Measurements from ENCODE around the gene ZNF573. TPM values are rescaled to one million over a fixed set of nuclear protein-coding genes. Genes with fewer than 3 reads are reported as not detected.

Gene ZNF573
- total RNA-seq, 1 experiment from 2014 or later, result 12.4 TPM

- peaks cover 53% of the 10 kb centered on the region for H3K36me3 Mint-ChIP-seq
- ATAC-seq, result peak; percentile 94
- POLR2A ChIA-PET, result no interaction called here
- peak; percentile 85 for TF ChIP-seq JUN (CRISPR knock-in tag; IDR thresholded peaks at IDR 0.05)
- TF ChIP-seq MAX (CRISPR knock-in tag; IDR thresholded peaks at IDR 0.05), result peak; percentile 94
- TF ChIP-seq ZNF317 (CRISPR knock-in tag; IDR thresholded peaks at IDR 0.05; ENCODE audit: borderline replicate concordance, low read depth), result no peak; the same call in 1 of the 2 replicates
- peak; percentile 82 for TF ChIP-seq USF2 (CRISPR knock-in tag; IDR thresholded peaks at IDR 0.05)
- no peak for TF ChIP-seq SOX15 (CRISPR knock-in tag; IDR thresholded peaks at IDR 0.05)
- TF ChIP-seq, protein P1, sequence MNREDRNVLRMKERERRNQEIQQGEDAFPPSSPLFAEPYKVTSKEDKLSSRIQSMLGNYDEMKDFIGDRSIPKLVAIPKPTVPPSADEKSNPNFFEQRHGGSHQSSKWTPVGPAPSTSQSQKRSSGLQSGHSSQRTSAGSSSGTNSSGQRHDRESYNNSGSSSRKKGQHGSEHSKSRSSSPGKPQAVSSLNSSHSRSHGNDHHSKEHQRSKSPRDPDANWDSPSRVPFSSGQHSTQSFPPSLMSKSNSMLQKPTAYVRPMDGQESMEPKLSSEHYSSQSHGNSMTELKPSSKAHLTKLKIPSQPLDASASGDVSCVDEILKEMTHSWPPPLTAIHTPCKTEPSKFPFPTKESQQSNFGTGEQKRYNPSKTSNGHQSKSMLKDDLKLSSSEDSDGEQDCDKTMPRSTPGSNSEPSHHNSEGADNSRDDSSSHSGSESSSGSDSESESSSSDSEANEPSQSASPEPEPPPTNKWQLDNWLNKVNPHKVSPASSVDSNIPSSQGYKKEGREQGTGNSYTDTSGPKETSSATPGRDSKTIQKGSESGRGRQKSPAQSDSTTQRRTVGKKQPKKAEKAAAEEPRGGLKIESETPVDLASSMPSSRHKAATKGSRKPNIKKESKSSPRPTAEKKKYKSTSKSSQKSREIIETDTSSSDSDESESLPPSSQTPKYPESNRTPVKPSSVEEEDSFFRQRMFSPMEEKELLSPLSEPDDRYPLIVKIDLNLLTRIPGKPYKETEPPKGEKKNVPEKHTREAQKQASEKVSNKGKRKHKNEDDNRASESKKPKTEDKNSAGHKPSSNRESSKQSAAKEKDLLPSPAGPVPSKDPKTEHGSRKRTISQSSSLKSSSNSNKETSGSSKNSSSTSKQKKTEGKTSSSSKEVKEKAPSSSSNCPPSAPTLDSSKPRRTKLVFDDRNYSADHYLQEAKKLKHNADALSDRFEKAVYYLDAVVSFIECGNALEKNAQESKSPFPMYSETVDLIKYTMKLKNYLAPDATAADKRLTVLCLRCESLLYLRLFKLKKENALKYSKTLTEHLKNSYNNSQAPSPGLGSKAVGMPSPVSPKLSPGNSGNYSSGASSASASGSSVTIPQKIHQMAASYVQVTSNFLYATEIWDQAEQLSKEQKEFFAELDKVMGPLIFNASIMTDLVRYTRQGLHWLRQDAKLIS (CRISPR knock-in tag; IDR thresholded peaks at IDR 0.05; ENCODE audit: borderline replicate concordance), result peak; percentile 68; the same call in 1 of the 2 replicates
- 0 out of 2 replicates have a peak, but pooled peaks have one; percentile 55 for TF ChIP-seq CREM (CRISPR knock-in tag; IDR thresholded peaks at IDR 0.05)
- TF ChIP-seq IRF1 (CRISPR knock-in tag; IDR thresholded peaks at IDR 0.05), result peak; percentile 9; the same call in 1 of the 2 replicates
- no peak for TF ChIP-seq CDX4 (CRISPR knock-in tag; IDR thresholded peaks at IDR 0.05; ENCODE audit: borderline replicate concordance)
- TF ChIP-seq ZNF512 (CRISPR knock-in tag; IDR thresholded peaks at IDR 0.05; ENCODE audit: borderline replicate concordance), result no peak
- TF ChIP-seq USF1 (CRISPR knock-in tag; IDR thresholded peaks at IDR 0.05), result peak; percentile 91
- no peak for TF ChIP-seq STAT6 (CRISPR knock-in tag; conservative IDR thresholded peaks at IDR 0.05; ENCODE audit: low read depth)
- no peak for TF ChIP-seq KAT7 (CRISPR knock-in tag; IDR thresholded peaks at IDR 0.05; ENCODE audit: borderline replicate concordance)
- TF ChIP-seq ATF1 (CRISPR knock-in tag; IDR thresholded peaks at IDR 0.05), result no peak
- TF ChIP-seq RELA (CRISPR knock-in tag; IDR thresholded peaks at IDR 0.05; ENCODE audit: borderline replicate concordance), result no peak
- TF ChIP-seq ETV6 (CRISPR knock-in tag; IDR thresholded peaks at IDR 0.05), result peak; percentile 69; the same call in 1 of the 2 replicates
- peak; percentile 62 for TF ChIP-seq FOXK1 (CRISPR knock-in tag; IDR thresholded peaks at IDR 0.05)
- TF ChIP-seq, protein P2, sequence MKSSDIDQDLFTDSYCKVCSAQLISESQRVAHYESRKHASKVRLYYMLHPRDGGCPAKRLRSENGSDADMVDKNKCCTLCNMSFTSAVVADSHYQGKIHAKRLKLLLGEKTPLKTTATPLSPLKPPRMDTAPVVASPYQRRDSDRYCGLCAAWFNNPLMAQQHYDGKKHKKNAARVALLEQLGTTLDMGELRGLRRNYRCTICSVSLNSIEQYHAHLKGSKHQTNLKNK (CRISPR knock-in tag; IDR thresholded peaks at IDR 0.05), result no peak
Measured at GRCh38 chr19:37817180-37817981, 38.0 kb upstream of the ZNF573 start.

More at GRCh38 chr19:37817180-37817981, 38.0 kb upstream of the ZNF573 start:
- Mint-ChIP-seq H3K27ac (no peak overlapping the region), H3K4me3 (peak overlapping the region; percentile 85), H3K4me1 (peaks cover 10% of the 10 kb centered on the region), H3K27me3 (ENCODE audit: low read depth) (peaks cover 16% of the 10 kb centered on the region), H3K9me3 (peaks cover 36% of the 10 kb centered on the region)
- CTCF ChIA-PET, result no interaction called here
- peak; percentile 95 for DNase-seq (ENCODE audit: low spot score)

Measured in WTC11 (cell line).